CD4-positive, CD25-positive, alpha-beta regulatory T cell (primary cell): ENCODE measurements around the gene DRICH1. TPM values are rescaled to one million over a fixed set of nuclear protein-coding genes. Genes with fewer than 3 reads are reported as not detected.
"Not testable (repeated sequence)": the region's sequence is repeated elsewhere in the genome, so short reads cannot be mapped to it uniquely, and the experiment has no call there.

Experiments used
- ATAC-seq, 2 donors: fragments of 150-1000 bp; cut with Tn5 transposase; one replicate each; pipeline ENCODE4 v1.10.0; 2021; ENCODE audit warnings: low read depth in 2 of 2, moderate number of reproducible peaks in 2 of 2, moderate library complexity in 1 of 2
- DNase-seq, 3 donors: peaks; one replicate each; pipeline versions ENCODE4 v3.0.0 to v3.0.0-alpha.2; 2012 to 2022; ENCODE audit warnings: mixed read lengths in 1 of 3
- H3K27ac ChIP-seq: one replicate; pipeline ENCODE4 v1.7.0; 2013; ENCODE audit warnings: mild to moderate bottlenecking, low read length; ENCODE audit not compliant: insufficient read depth, poor library complexity, severe bottlenecking
- H3K27me3 ChIP-seq: one replicate; pipeline ENCODE4 v1.7.0; 2013; ENCODE audit warnings: low read length; ENCODE audit not compliant: control insufficient read depth, insufficient read depth
- H3K36me3 ChIP-seq: one replicate; pipeline ENCODE4 v1.7.0; 2013; ENCODE audit warnings: mild to moderate bottlenecking, low read length, moderate library complexity; ENCODE audit not compliant: control insufficient read depth, insufficient read depth
- H3K4me1 ChIP-seq: 2 replicates; pipeline ENCODE4 v1.7.0; 2013; ENCODE audit warnings: mild to moderate bottlenecking, low read length; ENCODE audit not compliant: insufficient read depth, control insufficient read depth, poor library complexity, severe bottlenecking
- H3K4me3 ChIP-seq: one replicate; pipeline ENCODE4 v1.7.0; 2013; ENCODE audit warnings: low read depth, mild to moderate bottlenecking, low read length, moderate library complexity
- H3K9me3 ChIP-seq, 2 experiments: 1 replicate in 1 of 2; 2 replicates in 1 of 2; pipeline ENCODE4 v1.7.0; 2013; ENCODE audit warnings: low read length in 2 of 2, mild to moderate bottlenecking in 1 of 2, moderate library complexity in 1 of 2; ENCODE audit not compliant: control insufficient read depth in 2 of 2
- H3K27ac Mint-ChIP-seq, 3 donors: one replicate each; pipeline ENCODE4 v1.8.0; 2020 to 2022; ENCODE audit warnings: mild to moderate bottlenecking in 3 of 3, mixed read lengths in 3 of 3, moderate library complexity in 2 of 3
- H3K27me3 Mint-ChIP-seq: one replicate; pipeline ENCODE4 v1.8.0; 2022; ENCODE audit warnings: mild to moderate bottlenecking, mixed read lengths
- H3K36me3 Mint-ChIP-seq: one replicate; pipeline ENCODE4 v1.8.0; 2020; ENCODE audit warnings: mixed read lengths
- H3K4me1 Mint-ChIP-seq, 4 donors: one replicate each; pipeline ENCODE4 v1.8.0; 2020 to 2022; ENCODE audit warnings: mixed read lengths in 4 of 4, mild to moderate bottlenecking in 1 of 4
- H3K4me3 Mint-ChIP-seq, 4 donors: one replicate each; pipeline ENCODE4 v1.8.0; 2020 to 2022; ENCODE audit warnings: mild to moderate bottlenecking in 4 of 4, mixed read lengths in 4 of 4, moderate library complexity in 3 of 4
- H3K9me3 Mint-ChIP-seq, 7 donors: one replicate each; pipeline ENCODE4 v1.8.0; 2020 to 2022; ENCODE audit warnings: mixed read lengths in 7 of 7, mild to moderate bottlenecking in 3 of 7, moderate library complexity in 2 of 7
- polyA plus RNA-seq, 4 donors: library from polyadenylated mRNA; unstranded; fragments of 300-500 nt; fragmentation: Illumina TruSeq; gene quantifications; one replicate each; pipeline ENCODE4 v1.2.3, GENCODE V29; 2021
- total RNA-seq: library from RNA; stranded (reverse); gene quantifications from one replicate; pipeline ENCODE4 v1.2.3, GENCODE V29; 2022

DRICH1 gene
- total and polyA plus RNA-seq, 5 donors from 2014 or later, result 0.56 TPM; not detected in 4

- Mint-ChIP-seq H3K4me1 (no peaks in the 10 kb centered on the region), H3K36me3 (no peaks in the 10 kb centered on the region), H3K9me3 (no peaks in the 10 kb centered on the region), H3K4me3 (no peak overlapping the region), H3K27me3 (peaks cover 9% of the 10 kb centered on the region), H3K27ac (no peak overlapping the region)
- ATAC-seq, result no peak
- H3K9me3 ChIP-seq, result no peaks in the 10 kb centered on the region
- H3K27me3 ChIP-seq, result no peaks in the 10 kb centered on the region
- no peak overlapping the region for H3K27ac ChIP-seq
- H3K4me3 ChIP-seq, result no peak overlapping the region
- DNase-seq, result no peak
- no peaks in the 10 kb centered on the region for H3K36me3 ChIP-seq
- H3K4me1 ChIP-seq, result no peaks in the 10 kb centered on the region
These were observed 28.9 kb downstream of the DRICH1 start for GRCh38 chr22:23603266-23603665.

GRCh38 chr22:23598805-23599518, 33.2 kb downstream of the DRICH1 start:
- H3K36me3 Mint-ChIP-seq, result no peaks in the 10 kb centered on the region

GRCh38 chr22:23597576-23598268, 34.4 kb downstream of the DRICH1 start:
- not testable (repeated sequence) for H3K4me1 Mint-ChIP-seq, H3K9me3 Mint-ChIP-seq, H3K27me3 ChIP-seq, H3K36me3 ChIP-seq, H3K27ac ChIP-seq, H3K36me3 Mint-ChIP-seq, ATAC-seq, H3K9me3 ChIP-seq, H3K4me3 Mint-ChIP-seq, H3K27ac Mint-ChIP-seq, H3K4me3 ChIP-seq, H3K4me1 ChIP-seq, DNase-seq, H3K27me3 Mint-ChIP-seq

More at GRCh38 chr22:23598805-23599518, 33.2 kb downstream of the DRICH1 start:
- Mint-ChIP-seq H3K4me1 (no peaks in the 10 kb centered on the region), H3K9me3 (peaks cover 0 to under 1% (median 0%) of the 10 kb centered on the region in 7 donors), H3K27me3 (peaks cover 11% of the 10 kb centered on the region), H3K4me3 (no peak overlapping the region), H3K27ac (no peak overlapping the region)
- Histone ChIP-seq H3K27me3 (no peaks in the 10 kb centered on the region), H3K4me1 (no peaks in the 10 kb centered on the region), H3K4me3 (no peak overlapping the region), H3K36me3 (no peaks in the 10 kb centered on the region), H3K9me3 (no peaks in the 10 kb centered on the region), H3K27ac (no peak overlapping the region)
- DNase-seq (no peak), ATAC-seq (no peak)

GRCh38 chr22:23595904-23596303, 36.2 kb downstream of the DRICH1 start:
- H3K4me1 ChIP-seq, H3K27ac Mint-ChIP-seq, DNase-seq, H3K36me3 ChIP-seq, H3K27me3 Mint-ChIP-seq, H3K4me3 Mint-ChIP-seq, H3K9me3 ChIP-seq, ATAC-seq, H3K27me3 ChIP-seq, H3K4me1 Mint-ChIP-seq, H3K9me3 Mint-ChIP-seq, H3K4me3 ChIP-seq, H3K36me3 Mint-ChIP-seq, H3K27ac ChIP-seq: not testable (repeated sequence)

- no peak overlapping the region for H3K27ac ChIP-seq
- H3K4me3 Mint-ChIP-seq, result no peak overlapping the region
- ATAC-seq (no peak), DNase-seq (no peak)
- H3K4me1 Mint-ChIP-seq, result no peaks in the 10 kb centered on the region
- H3K4me1 ChIP-seq, result no peaks in the 10 kb centered on the region
- H3K4me3 ChIP-seq, result no peak overlapping the region
- H3K27ac Mint-ChIP-seq, result no peak overlapping the region
- H3K36me3 ChIP-seq, result no peaks in the 10 kb centered on the region
- no peaks in the 10 kb centered on the region for H3K27me3 ChIP-seq
- peaks cover 0 to 6% (median 2%) of the 10 kb centered on the region in 7 donors for H3K9me3 Mint-ChIP-seq
- no peaks in the 10 kb centered on the region for H3K9me3 ChIP-seq
- peaks cover 7% of the 10 kb centered on the region for H3K36me3 Mint-ChIP-seq
- H3K27me3 Mint-ChIP-seq, result peaks cover 4% of the 10 kb centered on the region
These were observed 40.3 kb downstream of the DRICH1 start for GRCh38 chr22:23591846-23592245.

DNA sequence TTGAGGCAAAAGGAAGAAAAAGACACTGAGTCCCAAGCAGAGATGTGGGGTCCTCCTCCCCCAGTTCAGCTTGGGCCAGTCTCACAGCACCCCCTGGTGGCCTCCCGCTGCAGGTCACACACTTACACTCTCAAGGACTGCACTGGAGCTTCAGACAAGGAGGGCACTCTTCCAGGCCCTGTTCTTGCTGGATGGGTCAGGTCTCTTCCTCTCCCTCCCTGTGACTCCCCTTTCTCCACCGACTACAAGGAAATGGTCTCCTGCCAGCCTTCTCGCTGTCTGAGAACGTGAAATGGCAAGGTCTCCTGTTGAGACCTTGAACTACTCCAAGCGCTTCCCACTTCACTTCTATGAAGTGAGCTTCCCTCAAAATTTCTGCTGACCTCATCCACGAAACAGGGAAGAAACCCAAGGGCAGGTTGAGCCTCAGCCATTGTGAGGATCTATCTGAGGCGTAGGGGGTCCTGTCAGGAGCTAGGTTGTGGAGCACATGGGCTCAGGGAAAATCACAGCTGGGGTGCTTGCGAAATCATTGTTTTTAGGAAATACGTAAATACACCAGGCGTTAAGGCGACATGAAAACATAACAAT, 40.8 kb downstream of the DRICH1 start:
- no peaks in the 10 kb centered on the region for H3K4me1 Mint-ChIP-seq
- no peaks in the 10 kb centered on the region for H3K4me1 ChIP-seq
- no peaks in the 10 kb centered on the region for H3K9me3 ChIP-seq
- H3K36me3 ChIP-seq, result no peaks in the 10 kb centered on the region
- peaks cover 4% of the 10 kb centered on the region for H3K27me3 Mint-ChIP-seq
- DNase-seq, result peak in 2 of 3 donors; percentile 27 to 55
- H3K4me3 Mint-ChIP-seq, result no peak overlapping the region
- H3K9me3 Mint-ChIP-seq, result peaks cover 0 to 6% (median 2%) of the 10 kb centered on the region in 7 donors
- peak overlapping the region in 1 of 3 donors; percentile 8 for H3K27ac Mint-ChIP-seq
- peaks cover 8% of the 10 kb centered on the region for H3K36me3 Mint-ChIP-seq
- peak in 1 of 2 donors; percentile 50 for ATAC-seq
- no peaks in the 10 kb centered on the region for H3K27me3 ChIP-seq
- no peak overlapping the region for H3K4me3 ChIP-seq
- H3K27ac ChIP-seq, result no peak overlapping the region

- Histone ChIP-seq H3K27me3 (peaks cover 4% of the 10 kb centered on the region), H3K27ac (no peak overlapping the region), H3K4me3 (no peak overlapping the region), H3K9me3 (no peaks in the 10 kb centered on the region), H3K4me1 (no peaks in the 10 kb centered on the region), H3K36me3 (no peaks in the 10 kb centered on the region)
- Mint-ChIP-seq H3K9me3 (peaks cover 0 to 2% (median 0%) of the 10 kb centered on the region in 7 donors), H3K4me3 (no peak overlapping the region), H3K36me3 (peaks cover 6% of the 10 kb centered on the region), H3K27me3 (peaks cover 21% of the 10 kb centered on the region), H3K4me1 (no peaks in the 10 kb centered on the region), H3K27ac (no peak overlapping the region)
- ATAC-seq (no peak), DNase-seq (no peak)
These were observed 48.3 kb downstream of the DRICH1 start for GRCh38 chr22:23583836-23584235.
